Astrocyte of the cerebellum (primary cell): ENCODE results near the gene NHERF2.
A peak's percentile ranks its signal among the peaks of the same experiment; 100 is the strongest.
"Not testable (repeated sequence)": the region's sequence is repeated elsewhere in the genome, so short reads cannot be mapped to it uniquely, and the experiment has no call there.

Experiments
- DNase-seq: peaks from one replicate; pipeline ENCODE4 v3.0.0-alpha.2; 2011; ENCODE audit warnings: low read depth
- H3K4me3 ChIP-seq: 2 replicates; pipeline ENCODE4 v1.5.1; 2011; ENCODE audit warnings: mild to moderate bottlenecking, low read depth, low read length, moderate library complexity
- in situ Hi-C: cut with HindIII; loops from 2 replicates; pipeline ENCODE4 v1.10.0; 2017; ENCODE audit warnings: low sequenced_read_pairs
- TF ChIP-seq, protein P1 (sequence below): IDR thresholded peaks from 2 replicates; pipeline ENCODE4 v1.5.1; 2012; ENCODE audit warnings: low read length, low read depth, moderate library complexity, mild to moderate bottlenecking; ENCODE audit errors: missing control alignments

Gene NHERF2

DNA sequence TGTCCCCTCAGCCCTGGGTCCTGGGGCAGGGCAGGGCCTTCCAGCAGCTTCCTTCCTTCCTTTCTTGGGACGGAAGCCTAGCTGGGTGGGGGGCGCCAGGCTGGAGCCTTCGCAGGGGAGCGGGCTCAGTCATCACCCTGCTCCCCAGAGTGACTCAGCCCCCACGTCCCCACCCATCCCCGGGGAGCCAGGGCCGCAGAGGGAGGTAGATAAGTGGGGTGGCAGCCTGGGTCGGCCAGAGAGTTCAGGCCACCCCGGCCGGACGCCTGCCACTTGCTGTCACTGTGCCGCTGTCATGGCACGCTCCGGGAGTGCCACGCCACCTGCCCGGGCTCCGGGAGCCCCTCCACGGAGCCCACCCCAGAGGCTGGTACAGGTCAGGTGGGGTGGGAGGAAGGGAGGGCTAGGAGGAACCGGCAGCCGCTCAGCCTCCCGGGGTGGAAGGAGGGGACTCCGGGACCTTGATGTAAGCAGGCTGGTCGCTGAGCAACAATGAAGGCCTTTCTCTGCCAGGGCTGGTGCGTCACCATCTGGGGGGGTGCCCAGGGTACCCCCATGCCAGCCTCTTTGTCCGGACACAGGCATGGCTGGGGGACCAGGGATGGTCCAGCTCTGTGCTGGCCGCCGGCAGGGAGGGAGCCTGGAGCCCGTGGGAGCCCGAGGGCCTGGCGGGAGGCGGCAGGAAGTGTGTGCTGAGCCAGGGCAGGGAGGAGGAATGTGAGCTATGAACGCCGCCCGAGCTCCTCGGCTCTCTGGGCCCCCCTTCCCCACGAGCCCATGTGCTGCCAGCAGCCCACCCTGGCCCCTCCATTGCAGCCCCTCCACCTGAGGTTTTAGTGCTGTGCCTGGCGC, 6.6 kb downstream of the NHERF2 start:
- DNase-seq = no peak
- peak overlapping the region; percentile 15 for H3K4me3 ChIP-seq
- in situ Hi-C loops = loop anchor here (10.0 kb wide), 1 partner anchor 132 kb away; no protein-coding TSS in a partner anchor
- TF ChIP-seq, protein P1, sequence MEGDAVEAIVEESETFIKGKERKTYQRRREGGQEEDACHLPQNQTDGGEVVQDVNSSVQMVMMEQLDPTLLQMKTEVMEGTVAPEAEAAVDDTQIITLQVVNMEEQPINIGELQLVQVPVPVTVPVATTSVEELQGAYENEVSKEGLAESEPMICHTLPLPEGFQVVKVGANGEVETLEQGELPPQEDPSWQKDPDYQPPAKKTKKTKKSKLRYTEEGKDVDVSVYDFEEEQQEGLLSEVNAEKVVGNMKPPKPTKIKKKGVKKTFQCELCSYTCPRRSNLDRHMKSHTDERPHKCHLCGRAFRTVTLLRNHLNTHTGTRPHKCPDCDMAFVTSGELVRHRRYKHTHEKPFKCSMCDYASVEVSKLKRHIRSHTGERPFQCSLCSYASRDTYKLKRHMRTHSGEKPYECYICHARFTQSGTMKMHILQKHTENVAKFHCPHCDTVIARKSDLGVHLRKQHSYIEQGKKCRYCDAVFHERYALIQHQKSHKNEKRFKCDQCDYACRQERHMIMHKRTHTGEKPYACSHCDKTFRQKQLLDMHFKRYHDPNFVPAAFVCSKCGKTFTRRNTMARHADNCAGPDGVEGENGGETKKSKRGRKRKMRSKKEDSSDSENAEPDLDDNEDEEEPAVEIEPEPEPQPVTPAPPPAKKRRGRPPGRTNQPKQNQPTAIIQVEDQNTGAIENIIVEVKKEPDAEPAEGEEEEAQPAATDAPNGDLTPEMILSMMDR = no peak

DNA sequence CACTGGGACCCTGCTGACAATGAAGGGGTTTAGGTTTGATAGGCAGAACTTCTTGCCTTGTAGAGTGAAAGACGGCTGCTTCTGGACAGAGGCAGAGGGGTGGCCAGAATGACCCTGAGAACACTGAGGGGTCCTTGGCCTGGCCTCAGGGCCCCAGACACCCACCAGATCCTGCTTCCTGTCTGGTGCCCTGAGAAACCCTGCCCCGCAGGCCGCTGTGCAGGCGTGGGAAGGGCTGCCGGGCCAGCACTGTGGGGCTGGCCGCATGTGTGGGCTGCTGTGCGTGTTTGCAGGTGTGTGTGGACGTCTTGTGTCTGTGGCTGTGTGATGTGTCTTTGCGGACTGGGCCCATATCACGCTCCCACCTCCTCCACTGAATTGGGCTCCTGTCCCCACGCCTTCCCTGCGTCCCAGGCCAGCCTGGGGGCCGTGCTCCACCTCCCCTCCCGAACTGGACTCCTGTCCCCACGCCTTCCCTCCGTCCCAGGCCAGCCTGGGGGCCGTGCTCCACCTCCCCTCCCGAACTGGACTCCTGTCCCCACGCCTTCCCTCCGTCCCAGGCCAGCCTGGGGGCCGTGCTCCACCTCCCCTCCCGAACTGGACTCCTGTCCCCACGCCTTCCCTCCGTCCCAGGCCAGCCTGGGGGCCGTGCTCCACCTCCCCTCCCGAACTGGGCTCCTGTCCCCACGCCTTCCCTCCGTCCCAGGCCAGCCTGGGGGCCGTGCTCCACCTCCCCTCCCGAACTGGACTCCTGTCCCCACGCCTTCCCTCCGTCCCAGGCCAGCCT, 7.4 kb downstream of the NHERF2 start:
- not testable (repeated sequence) for DNase-seq
- in situ Hi-C loops = loop anchor here (10.0 kb wide), 1 partner anchor 131 kb away; no protein-coding TSS in a partner anchor
- H3K4me3 ChIP-seq = peak overlapping the region; percentile 15

DNA sequence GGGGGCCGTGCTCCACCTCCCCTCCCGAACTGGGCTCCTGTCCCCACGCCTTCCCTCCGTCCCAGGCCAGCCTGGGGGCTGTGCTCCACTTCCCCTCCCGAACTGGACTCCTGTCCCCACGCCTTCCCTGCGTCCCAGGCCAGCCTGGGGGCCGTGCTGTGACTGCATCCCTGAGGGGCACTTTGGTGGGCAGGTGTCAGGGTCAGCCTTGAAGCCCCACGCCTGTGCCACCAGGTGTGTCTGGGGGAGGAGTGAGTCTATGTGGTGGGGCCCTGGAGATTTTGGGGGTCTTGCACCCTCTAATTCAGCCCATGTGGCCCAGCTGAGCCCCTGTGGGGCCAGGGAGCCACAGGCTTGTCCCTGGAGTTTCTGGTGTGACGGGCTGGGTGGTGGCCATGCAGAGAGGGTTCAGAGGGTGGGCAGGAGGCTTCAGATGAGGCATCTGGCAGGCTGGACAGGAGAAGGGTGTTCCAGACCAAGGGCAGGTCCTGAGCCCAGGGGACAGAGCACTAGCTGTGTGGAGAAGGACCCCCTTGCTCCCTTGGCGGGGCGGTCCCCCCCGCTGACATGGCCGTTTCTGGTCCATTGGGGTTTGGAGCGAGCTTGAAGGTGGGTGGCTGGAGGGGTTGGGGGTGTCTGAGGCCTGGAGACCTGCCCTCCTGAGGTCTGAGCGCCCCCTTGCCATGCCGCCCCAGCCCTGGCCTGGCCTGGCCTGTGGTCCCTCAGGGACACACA, 8.2 kb downstream of the NHERF2 start:
- no peak overlapping the region for H3K4me3 ChIP-seq
- in situ Hi-C loops = loop anchor here (5.0 to 10.0 kb wide), 3 partner anchors 42 to 130 kb away; partner anchors contain the start of genes GFER and NOXO1
- no peak for DNase-seq
- TF ChIP-seq, protein P1 = no peak

DNA sequence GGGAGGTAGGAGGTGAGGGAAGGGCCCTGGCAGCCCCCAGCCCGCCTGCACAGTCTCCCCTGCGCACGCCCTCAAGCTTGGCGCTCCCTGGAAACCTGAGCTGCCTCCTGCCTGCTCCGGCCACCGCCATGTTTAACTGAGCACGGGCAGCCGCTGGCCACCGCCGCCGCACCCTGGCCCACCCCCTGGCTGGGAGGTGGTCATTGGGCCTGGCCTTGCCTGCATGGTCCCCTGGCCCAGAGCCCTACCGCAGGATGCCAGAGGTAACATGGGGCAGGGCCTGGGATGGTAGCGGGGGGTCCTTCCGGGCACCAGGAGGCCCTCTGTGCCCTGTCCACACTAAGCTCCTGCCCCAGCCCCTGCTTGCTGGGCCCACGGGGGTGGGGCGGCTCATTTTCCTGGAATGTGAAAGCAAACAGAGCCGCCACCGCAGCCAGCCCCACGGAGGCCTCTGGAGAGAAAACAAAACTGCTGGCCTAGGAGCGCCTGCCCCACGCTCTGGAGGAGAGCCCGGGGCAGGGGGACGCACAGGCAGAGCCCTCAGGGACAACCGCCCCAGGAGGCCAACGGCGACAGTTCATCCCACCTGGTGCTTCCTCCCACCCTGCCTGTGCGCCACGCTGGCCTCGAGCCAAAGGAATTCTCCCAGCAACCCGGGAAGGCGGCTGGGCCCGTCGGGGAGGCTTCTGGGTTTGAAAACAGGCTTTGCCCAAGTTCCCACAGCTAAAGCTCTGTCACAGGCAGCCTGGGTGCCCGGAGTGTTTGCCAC, 8.9 kb downstream of the NHERF2 start:
- H3K4me3 ChIP-seq = no peak overlapping the region
- DNase-seq = peak; percentile 54
- TF ChIP-seq, protein P1 = no peak
- in situ Hi-C loops = loop anchor here (5.0 to 10.0 kb wide), 3 partner anchors 42 to 129 kb away; partner anchors contain the start of genes GFER and NOXO1

DNA sequence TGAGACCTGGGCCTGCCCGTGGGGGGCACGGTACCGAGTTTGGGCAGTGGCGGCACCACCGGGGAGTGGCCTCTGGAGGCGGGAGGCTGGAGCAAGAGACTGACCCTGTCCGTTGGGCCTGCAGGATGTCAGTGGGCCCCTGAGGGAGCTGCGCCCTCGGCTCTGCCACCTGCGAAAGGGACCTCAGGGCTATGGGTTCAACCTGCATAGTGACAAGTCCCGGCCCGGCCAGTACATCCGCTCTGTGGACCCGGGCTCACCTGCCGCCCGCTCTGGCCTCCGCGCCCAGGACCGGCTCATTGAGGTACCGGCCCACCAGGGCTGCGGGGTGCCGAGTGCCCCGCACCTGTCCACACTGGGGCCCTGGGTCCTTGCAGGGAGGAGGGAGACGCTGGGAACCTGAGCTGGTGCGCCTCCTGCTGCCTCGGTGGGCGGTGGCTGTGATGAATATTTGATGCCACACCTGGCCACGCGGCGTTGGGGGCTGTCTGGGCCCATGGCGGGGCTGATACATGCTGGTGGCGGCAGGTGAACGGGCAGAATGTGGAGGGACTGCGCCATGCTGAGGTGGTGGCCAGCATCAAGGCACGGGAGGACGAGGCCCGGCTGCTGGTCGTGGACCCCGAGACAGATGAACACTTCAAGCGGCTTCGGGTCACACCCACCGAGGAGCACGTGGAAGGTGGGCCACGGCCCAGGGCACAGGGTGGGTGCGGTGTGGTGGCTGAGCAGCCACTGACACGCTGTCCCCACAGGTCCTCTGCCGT, 9.7 kb downstream of the NHERF2 start:
- in situ Hi-C loops = loop anchor here (5.0 to 10.0 kb wide), 3 partner anchors 41 to 128 kb away; partner anchors contain the start of genes GFER and NOXO1
- no peak overlapping the region for H3K4me3 ChIP-seq
- TF ChIP-seq, protein P1 = no peak
- DNase-seq = no peak

DNA sequence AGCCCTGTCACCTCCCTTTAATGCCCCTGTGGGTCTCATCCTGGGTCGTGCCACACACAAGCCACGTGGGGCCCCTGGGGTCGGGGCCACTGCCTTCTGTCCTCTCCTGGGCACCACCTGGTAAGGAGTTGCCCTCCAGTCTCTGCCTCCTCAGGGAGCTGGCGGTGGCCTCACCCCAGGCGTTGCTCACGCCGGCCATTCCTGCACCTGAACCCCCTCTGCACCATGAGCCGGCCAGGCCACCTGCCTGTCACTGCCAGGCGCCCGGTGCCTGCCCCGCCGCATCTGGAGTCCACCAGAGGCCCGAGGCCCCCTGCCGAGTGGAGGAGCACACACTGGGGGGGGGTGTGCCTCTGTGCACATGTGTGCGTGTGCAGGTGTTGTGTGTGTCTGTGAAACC, 10.4 kb downstream of the NHERF2 start:
- TF ChIP-seq, protein P1 = no peak
- H3K4me3 ChIP-seq = no peak overlapping the region
- in situ Hi-C loops = loop anchor here (5.0 to 10.0 kb wide), 3 partner anchors 40 to 128 kb away; partner anchors contain the start of genes GFER and NOXO1
- no peak for DNase-seq
